ENCODE data around the gene FRK. TPM values are rescaled to one million over a fixed set of nuclear protein-coding genes. Genes with fewer than 3 reads are reported as not detected.

FRK gene
- total RNA-seq, 2 experiments from 2014 or later = 0.02 TPM

DNA sequence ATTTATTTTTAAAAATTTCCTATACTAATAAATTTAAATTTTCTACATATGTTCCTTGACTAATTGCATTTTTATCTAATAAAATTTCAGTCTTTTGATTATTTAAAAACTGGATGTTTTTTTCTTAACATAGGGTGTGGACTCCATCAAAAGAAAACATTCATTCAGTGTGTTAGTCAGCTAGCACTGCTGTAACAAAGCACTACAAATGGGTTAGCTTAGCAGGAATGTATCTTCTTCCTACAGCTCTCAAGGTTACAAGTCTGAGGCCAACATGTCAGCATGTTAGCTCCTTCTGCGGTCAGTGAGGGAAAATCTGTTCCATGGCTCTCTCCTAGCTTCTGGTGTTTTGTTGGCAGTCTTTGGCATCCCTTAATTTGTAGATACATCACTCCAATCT lies 32.5 kb downstream of the FRK start:
- ChIA-PET POLR2A (no interaction called here), CTCF (no interaction called here)
- no peak overlapping the region for H3K4me3 Mint-ChIP-seq
- no peaks in the 10 kb centered on the region for H3K27me3 Mint-ChIP-seq
- H3K4me1 Mint-ChIP-seq (ENCODE audit: low read depth) = peaks cover 3% of the 10 kb centered on the region
- H3K9me3 Mint-ChIP-seq = no peaks in the 10 kb centered on the region
- no peak overlapping the region for H3K27ac Mint-ChIP-seq
- intact Hi-C loops (cut with micrococcal nuclease) = loop anchor here (1.0 kb wide), 1 partner anchor 17 kb away; no protein-coding TSS in a partner anchor
- no peak for DNase-seq
- H3K36me3 Mint-ChIP-seq = no peaks in the 10 kb centered on the region

DNA sequence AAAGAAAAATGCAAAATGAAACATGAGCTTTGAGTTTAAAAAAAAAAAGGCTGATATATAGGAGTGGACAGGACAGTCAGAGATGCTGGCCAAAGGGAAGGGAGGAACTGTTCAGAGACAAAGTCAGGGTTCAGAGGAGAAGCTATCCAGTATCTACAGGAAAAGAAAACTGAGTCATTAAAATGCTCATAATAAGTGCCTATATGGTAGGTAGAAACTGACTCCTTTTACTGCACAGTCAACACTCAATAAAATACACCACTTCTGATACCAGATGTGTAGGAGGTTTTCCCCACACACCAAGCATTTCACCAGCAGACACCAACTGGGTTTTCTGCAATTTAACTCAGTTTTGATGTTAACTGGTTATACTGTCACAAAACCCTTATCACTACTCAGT lies 32.9 kb downstream of the FRK start:
- intact Hi-C loops (cut with micrococcal nuclease) = loop anchor here (1.0 kb wide), 1 partner anchor 16 kb away; no protein-coding TSS in a partner anchor

DNA sequence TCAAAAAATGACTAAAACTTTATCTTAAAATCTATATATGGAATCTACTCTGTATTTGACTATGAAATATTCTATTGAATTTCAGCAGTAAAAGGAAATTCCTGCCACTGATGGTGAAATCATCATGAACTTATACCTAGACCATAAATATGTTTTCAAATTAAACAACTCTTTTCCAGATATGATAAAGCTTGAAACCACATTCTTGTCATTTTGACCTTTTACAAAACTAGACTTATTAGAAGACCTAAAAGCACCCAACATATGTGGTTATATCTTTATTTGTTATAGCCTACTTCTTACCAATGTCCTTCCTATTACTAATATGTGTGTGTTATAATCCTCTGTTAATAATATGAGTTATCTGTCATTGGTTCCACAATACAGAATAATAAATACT lies 35.3 kb downstream of the FRK start:
- H3K4me3 Mint-ChIP-seq = no peak overlapping the region
- H3K27ac Mint-ChIP-seq = no peak overlapping the region
- H3K9me3 Mint-ChIP-seq = no peaks in the 10 kb centered on the region
- intact Hi-C loops (cut with micrococcal nuclease) = no loop called here
- peaks cover 3% of the 10 kb centered on the region for H3K27me3 Mint-ChIP-seq
- no peak for DNase-seq
- ChIA-PET CTCF (interaction anchor here (0.8 kb wide), 1 partner anchor 14 kb away, joined by 4 read pairs; no protein-coding TSS in a partner anchor), POLR2A (no interaction called here)
- H3K36me3 Mint-ChIP-seq = no peaks in the 10 kb centered on the region
- peaks cover 3% of the 10 kb centered on the region for H3K4me1 Mint-ChIP-seq (ENCODE audit: low read depth)

More for the DNA sequence above, 32.9 kb downstream of the FRK start:
- no peaks in the 10 kb centered on the region for H3K36me3 Mint-ChIP-seq
- no peak for DNase-seq
- no peaks in the 10 kb centered on the region for H3K9me3 Mint-ChIP-seq
- no peak overlapping the region for H3K4me3 Mint-ChIP-seq
- H3K27ac Mint-ChIP-seq = no peak overlapping the region
- POLR2A ChIA-PET = no interaction called here
- CTCF ChIA-PET = no interaction called here
- H3K4me1 Mint-ChIP-seq (ENCODE audit: low read depth) = peaks cover 3% of the 10 kb centered on the region
- no peaks in the 10 kb centered on the region for H3K27me3 Mint-ChIP-seq

DNA sequence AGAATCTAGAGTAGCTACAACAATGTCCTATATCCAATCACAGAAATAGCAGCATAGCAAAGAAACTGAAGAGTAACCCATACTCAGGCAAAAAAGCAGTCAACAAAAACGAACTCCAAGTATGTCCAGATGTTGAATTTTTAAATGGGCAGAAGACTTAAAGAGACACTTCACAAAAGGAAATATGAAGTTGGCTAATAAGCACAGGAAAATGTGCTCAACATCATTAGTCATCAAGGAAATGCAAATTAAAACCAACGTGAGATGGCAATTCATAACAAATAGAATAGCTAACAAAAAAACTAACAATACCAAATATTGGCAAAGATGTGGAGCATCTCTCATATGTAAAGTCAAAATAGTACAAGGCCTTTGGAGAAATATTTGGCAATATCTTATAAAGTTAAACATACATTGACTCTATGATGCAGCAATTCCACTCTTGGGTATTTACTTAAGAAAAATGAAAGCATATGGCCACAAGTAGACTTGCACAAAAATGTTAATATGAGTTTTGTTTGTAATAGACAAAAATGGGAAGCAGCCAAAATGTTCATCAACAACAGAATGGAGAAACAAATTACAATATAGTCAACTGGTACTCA lies 37.7 kb downstream of the FRK start:
- ChIA-PET POLR2A (no interaction called here), CTCF (no interaction called here)
- Mint-ChIP-seq H3K9me3 (no peaks in the 10 kb centered on the region), H3K4me3 (no peak overlapping the region), H3K36me3 (no peaks in the 10 kb centered on the region), H3K27me3 (peaks cover 6% of the 10 kb centered on the region), H3K4me1 (ENCODE audit: low read depth) (peaks cover 3% of the 10 kb centered on the region), H3K27ac (no peak overlapping the region)
- intact Hi-C loops (cut with micrococcal nuclease) = no loop called here
- no peak for DNase-seq

DNA sequence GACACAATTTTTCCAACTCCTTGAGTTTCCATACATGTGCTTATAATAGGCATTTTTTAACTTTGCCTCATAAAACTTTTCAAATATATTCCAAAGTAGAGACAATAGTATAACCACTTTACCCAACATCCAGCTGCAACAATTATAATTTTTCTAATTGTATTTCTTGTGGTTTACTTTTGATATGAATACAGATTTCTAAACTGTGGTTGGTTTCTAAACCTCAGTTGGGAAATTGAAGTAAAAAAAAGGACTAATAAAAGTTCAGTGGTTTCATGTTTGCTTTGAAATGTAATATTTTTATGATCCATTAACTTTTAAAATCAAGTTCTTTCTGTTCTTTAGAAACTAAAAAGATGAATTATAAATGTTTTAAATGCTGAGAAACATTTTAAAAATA lies 40.0 kb downstream of the FRK start:
- no peaks in the 10 kb centered on the region for H3K4me1 Mint-ChIP-seq (ENCODE audit: low read depth)
- H3K4me3 Mint-ChIP-seq = no peak overlapping the region
- no peaks in the 10 kb centered on the region for H3K36me3 Mint-ChIP-seq
- ChIA-PET CTCF (interaction anchor here (1.0 kb wide), 1 partner anchor 8 kb away, joined by 4 read pairs; no protein-coding TSS in a partner anchor), POLR2A (no interaction called here)
- no peaks in the 10 kb centered on the region for H3K9me3 Mint-ChIP-seq
- peaks cover 16% of the 10 kb centered on the region for H3K27me3 Mint-ChIP-seq
- no peak for DNase-seq
- no peak overlapping the region for H3K27ac Mint-ChIP-seq
- intact Hi-C loops (cut with micrococcal nuclease) = no loop called here

DNA sequence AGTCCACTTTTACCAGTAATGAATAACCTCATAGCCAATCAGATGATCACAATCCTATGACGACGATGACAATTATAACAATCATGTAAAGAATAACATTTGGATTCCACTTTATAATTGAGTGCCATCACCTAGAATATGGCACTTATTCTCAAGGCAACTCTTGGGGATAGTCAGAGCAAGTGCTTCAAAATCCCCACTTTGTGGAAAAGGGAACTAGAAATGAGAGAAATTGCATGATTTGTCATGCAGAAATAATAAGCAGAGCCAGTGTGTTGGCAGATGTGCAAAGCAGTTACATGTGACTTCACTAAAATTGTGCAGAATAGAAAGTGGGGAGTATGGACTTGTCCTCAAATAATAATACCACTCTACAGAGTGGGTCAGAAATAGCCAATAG lies 41.3 kb downstream of the FRK start:
- Mint-ChIP-seq H3K27me3 (peaks cover 18% of the 10 kb centered on the region), H3K4me3 (no peak overlapping the region), H3K9me3 (no peaks in the 10 kb centered on the region), H3K4me1 (ENCODE audit: low read depth) (no peaks in the 10 kb centered on the region), H3K36me3 (no peaks in the 10 kb centered on the region), H3K27ac (no peak overlapping the region)
- ChIA-PET CTCF (interaction anchor here (1.2 kb wide), 1 partner anchor 8 kb away, joined by 4 read pairs; no protein-coding TSS in a partner anchor), POLR2A (no interaction called here)
- intact Hi-C loops (cut with micrococcal nuclease) = no loop called here
- DNase-seq = no peak

DNA sequence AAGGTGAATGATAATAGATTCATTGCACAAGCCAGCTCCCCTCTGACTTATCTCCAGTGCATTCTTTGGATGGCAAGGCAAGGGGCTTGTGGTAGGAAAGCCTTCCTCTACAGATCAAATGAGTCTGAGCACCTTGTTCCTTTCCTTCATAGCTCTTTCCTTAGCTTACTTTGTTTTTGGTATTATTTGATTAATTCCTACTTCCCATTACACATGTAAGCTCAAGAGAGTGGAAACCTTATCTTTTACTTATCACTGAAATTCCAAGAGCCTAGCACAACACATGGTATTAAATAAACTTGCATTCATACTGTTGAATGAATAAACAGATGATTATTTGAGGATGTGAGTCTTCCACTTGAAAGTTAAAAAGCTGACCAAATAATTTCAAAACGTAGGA lies 41.7 kb downstream of the FRK start:
- Mint-ChIP-seq H3K27ac (no peak overlapping the region), H3K9me3 (no peaks in the 10 kb centered on the region), H3K4me1 (ENCODE audit: low read depth) (no peaks in the 10 kb centered on the region), H3K4me3 (no peak overlapping the region), H3K27me3 (peaks cover 21% of the 10 kb centered on the region), H3K36me3 (no peaks in the 10 kb centered on the region)
- ChIA-PET POLR2A (no interaction called here), CTCF (interaction anchor here (1.2 kb wide), 1 partner anchor 8 kb away, joined by 4 read pairs; no protein-coding TSS in a partner anchor)
- no peak for DNase-seq
- intact Hi-C loops (cut with micrococcal nuclease) = no loop called here

DNA sequence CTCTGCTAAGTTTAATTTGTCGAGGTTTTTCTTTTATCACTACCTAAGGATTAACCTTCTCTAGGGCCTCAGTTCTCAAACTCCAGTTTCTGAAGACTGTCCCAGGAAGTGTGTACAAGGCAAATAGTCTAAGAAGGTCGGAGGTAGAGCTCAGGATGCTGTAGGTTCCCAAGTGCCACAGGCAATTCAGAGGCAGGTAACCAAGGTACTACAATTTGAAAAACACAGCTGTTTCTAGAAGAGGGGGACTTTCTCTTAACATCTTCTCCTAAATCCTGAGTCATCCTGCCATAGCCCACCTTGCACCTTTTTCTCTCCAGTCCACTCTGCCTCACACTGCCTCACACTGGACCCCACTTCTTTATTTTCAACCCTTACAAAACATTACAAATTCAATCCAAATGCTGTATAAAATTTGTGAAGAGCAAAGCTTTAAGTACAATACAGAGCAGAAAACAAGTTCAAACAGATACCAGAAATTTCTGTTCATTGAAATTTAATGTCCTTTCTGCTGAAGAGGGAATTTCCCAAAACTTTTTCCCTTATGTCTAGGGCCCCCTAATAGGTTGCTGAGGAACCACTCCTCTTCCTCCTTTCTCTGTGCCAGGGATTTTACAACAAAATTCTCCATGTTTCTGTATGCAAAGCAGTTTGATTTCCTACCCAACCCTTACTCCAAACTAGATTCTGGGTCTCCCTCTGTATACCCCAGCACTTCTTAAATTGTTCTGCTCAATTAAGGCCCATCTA lies 43.0 kb downstream of the FRK start:
- Mint-ChIP-seq H3K27ac (no peak overlapping the region), H3K4me1 (ENCODE audit: low read depth) (no peaks in the 10 kb centered on the region), H3K9me3 (no peaks in the 10 kb centered on the region), H3K27me3 (peaks cover 21% of the 10 kb centered on the region), H3K36me3 (no peaks in the 10 kb centered on the region), H3K4me3 (no peak overlapping the region)
- DNase-seq = no peak
- ChIA-PET POLR2A (no interaction called here), CTCF (interaction anchor here (1.7 kb wide), 1 partner anchor 79 kb away, joined by 5 read pairs; no protein-coding TSS in a partner anchor)
- intact Hi-C loops (cut with micrococcal nuclease) = no loop called here

DNA sequence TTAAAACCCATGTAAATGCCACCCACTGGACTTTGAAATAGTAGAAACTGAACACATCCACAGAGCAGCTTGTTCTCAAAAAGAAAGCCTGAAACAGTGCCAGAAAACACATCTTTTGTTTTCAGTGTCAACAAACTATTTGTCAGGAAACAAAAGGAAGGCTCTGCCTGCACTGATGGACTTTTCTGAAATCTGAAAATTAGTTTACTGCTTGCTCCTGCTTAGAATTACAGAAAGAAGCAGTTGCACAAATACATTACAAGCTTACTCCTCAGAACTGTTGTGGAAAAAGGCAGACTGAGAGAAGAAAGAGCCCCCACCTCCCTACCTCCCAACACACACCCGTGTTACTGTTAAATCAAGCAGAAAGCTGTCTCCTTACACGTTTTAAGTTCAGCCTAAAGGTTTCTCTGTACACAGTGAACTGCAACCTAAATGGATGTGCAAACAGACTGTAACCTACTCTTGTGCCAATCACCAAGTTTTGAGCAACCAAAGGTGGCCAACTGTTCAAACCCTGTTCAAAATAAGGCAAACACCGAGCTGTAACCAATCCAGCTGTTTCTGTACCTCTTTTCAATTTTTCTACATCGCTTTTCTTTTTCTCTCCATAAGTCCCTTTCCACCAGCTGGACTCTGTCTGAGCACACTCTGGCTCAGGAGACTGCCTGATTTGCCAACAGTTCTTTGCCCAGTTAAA lies 43.7 kb downstream of the FRK start:
- ChIA-PET POLR2A (no interaction called here), CTCF (interaction anchor here (1.7 kb wide), 1 partner anchor 80 kb away, joined by 5 read pairs; no protein-coding TSS in a partner anchor)
- Mint-ChIP-seq H3K36me3 (no peaks in the 10 kb centered on the region), H3K4me3 (no peak overlapping the region), H3K27me3 (peaks cover 20% of the 10 kb centered on the region), H3K4me1 (ENCODE audit: low read depth) (peaks cover 2% of the 10 kb centered on the region), H3K27ac (no peak overlapping the region), H3K9me3 (no peaks in the 10 kb centered on the region)
- no peak for DNase-seq
- intact Hi-C loops (cut with micrococcal nuclease) = no loop called here

DNA sequence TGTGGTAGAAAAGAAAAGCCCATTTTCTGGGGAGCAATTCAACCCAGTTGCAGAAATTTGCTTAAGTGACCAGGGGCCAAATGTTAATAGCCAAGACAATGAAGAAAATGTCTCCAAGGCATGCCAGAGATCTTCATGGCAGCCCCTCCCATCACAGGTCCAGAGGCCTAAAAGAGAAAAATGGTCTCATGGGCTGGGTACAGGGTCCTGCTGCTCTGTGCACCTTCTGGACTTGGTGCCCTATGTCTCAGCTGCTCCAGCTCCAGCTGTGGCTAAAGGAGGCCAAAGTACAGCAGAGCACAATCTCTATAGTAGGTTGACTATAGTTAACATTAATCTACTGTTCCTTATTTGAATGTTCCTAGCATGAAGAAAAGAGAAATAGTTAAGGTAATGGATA lies 44.7 kb downstream of the FRK start:
- CTCF ChIA-PET = no interaction called here
- Mint-ChIP-seq H3K9me3 (no peaks in the 10 kb centered on the region), H3K4me3 (no peak overlapping the region), H3K4me1 (ENCODE audit: low read depth) (peaks cover 11% of the 10 kb centered on the region), H3K27me3 (peaks cover 20% of the 10 kb centered on the region), H3K36me3 (no peaks in the 10 kb centered on the region), H3K27ac (no peak overlapping the region)
- intact Hi-C loops (cut with micrococcal nuclease) = no loop called here
- POLR2A ChIA-PET = no interaction called here
- no peak for DNase-seq

DNA sequence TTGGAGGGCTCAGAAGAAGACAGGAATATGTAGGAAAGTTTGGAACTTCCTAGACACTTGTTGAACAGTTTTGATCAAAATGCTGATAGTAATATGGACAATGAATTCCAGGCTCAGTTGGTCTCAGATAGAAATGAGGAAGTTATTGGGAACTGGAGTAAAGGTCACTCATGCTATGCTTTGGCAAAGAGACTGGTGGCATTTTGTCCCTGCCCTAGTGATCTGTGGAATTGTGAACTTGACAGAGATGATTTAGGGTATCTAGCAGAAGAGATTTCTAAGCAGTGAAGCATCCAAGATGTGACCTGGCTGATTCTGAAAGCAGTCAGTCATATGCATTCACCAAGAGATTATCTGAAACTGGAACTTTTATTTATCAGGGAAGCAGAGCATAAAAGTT lies 45.1 kb downstream of the FRK start:
- peaks cover 19% of the 10 kb centered on the region for H3K27me3 Mint-ChIP-seq
- DNase-seq = no peak
- no peaks in the 10 kb centered on the region for H3K9me3 Mint-ChIP-seq
- ChIA-PET POLR2A (no interaction called here), CTCF (no interaction called here)
- peaks cover 13% of the 10 kb centered on the region for H3K4me1 Mint-ChIP-seq (ENCODE audit: low read depth)
- no peak overlapping the region for H3K27ac Mint-ChIP-seq
- intact Hi-C loops (cut with micrococcal nuclease) = no loop called here
- no peak overlapping the region for H3K4me3 Mint-ChIP-seq
- no peaks in the 10 kb centered on the region for H3K36me3 Mint-ChIP-seq

DNA sequence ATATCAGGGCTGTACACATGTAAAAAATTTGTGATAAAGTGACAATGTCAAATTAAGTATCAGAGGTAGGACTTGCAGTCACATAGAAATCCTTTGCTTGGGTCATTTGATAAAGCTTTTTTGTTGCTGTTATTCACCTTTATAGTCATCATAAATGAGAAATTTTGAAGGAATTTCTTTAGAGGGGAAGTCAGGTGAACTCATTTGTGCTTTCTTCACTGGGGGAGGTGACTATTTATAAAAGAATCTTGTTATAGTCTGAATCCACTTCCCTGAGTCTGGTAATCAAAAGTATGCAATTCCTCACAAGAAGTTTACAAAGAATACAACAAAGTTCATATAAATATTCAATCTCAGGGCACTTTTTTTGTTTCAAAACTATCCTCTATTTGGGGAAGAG lies 47.7 kb downstream of the FRK start:
- peaks cover 13% of the 10 kb centered on the region for H3K4me1 Mint-ChIP-seq (ENCODE audit: low read depth)
- H3K4me3 Mint-ChIP-seq = no peak overlapping the region
- no peaks in the 10 kb centered on the region for H3K9me3 Mint-ChIP-seq
- peaks cover 14% of the 10 kb centered on the region for H3K27me3 Mint-ChIP-seq
- POLR2A ChIA-PET = no interaction called here
- H3K27ac Mint-ChIP-seq = no peak overlapping the region
- CTCF ChIA-PET = interaction anchor here (1.1 to 1.2 kb wide), 2 partner anchors 8 to 99 kb away, joined by 3 to 4 read pairs; no protein-coding TSS in a partner anchor
- DNase-seq = no peak
- intact Hi-C loops (cut with micrococcal nuclease) = no loop called here
- H3K36me3 Mint-ChIP-seq = no peaks in the 10 kb centered on the region
